ENCODE measurements around the gene CEP89.

The CEP89 gene

GRCh38 chr19:32917616-32917996, 54.2 kb downstream of the CEP89 start:
- no peak for DNase-seq (ENCODE audit: low read depth)
- TF ChIP-seq CTCF (IDR thresholded peaks at IDR 0.05; ENCODE audit: control insufficient read depth, extremely low read depth, insufficient read depth), result no peak
- H3K4me3 ChIP-seq (ENCODE audit: low read depth, low read length), result no peak overlapping the region

- no peak for DNase-seq (ENCODE audit: low read depth)
- H3K4me3 ChIP-seq (ENCODE audit: low read depth, low read length), result no peak overlapping the region
- no peak for TF ChIP-seq CTCF (IDR thresholded peaks at IDR 0.05; ENCODE audit: control insufficient read depth, extremely low read depth, insufficient read depth)
Observed at GRCh38 chr19:32916969-32917615, 54.7 kb downstream of the CEP89 start.

- no peak for DNase-seq (ENCODE audit: low read depth)
- TF ChIP-seq CTCF (IDR thresholded peaks at IDR 0.05; ENCODE audit: control insufficient read depth, extremely low read depth, insufficient read depth), result no peak
Observed at GRCh38 chr19:32914879-32915660, 56.7 kb downstream of the CEP89 start.

GRCh38 chr19:32911467-32911866, 60.3 kb downstream of the CEP89 start:
- no peak overlapping the region for H3K4me3 ChIP-seq (ENCODE audit: low read depth, low read length)
- no peak for DNase-seq (ENCODE audit: low read depth)
- no peak for TF ChIP-seq CTCF (IDR thresholded peaks at IDR 0.05; ENCODE audit: control insufficient read depth, extremely low read depth, insufficient read depth)

More at GRCh38 chr19:32914879-32915660, 56.7 kb downstream of the CEP89 start:
- no peak overlapping the region for H3K4me3 ChIP-seq (ENCODE audit: low read depth, low read length)

- no peak for TF ChIP-seq CTCF (IDR thresholded peaks at IDR 0.05; ENCODE audit: control insufficient read depth, extremely low read depth, insufficient read depth)
- peak; percentile 82 for DNase-seq (ENCODE audit: low read depth)
- H3K4me3 ChIP-seq (ENCODE audit: low read depth, low read length), result no peak overlapping the region
Observed at GRCh38 chr19:32910874-32911273, 60.9 kb downstream of the CEP89 start.

GRCh38 chr19:32910094-32910493, 61.7 kb downstream of the CEP89 start:
- no peak for TF ChIP-seq CTCF (IDR thresholded peaks at IDR 0.05; ENCODE audit: control insufficient read depth, extremely low read depth, insufficient read depth)
- H3K4me3 ChIP-seq (ENCODE audit: low read depth, low read length), result no peak overlapping the region
- no peak for DNase-seq (ENCODE audit: low read depth)
